ENCODE measurements around the gene DKK3.

The DKK3 gene

DNA sequence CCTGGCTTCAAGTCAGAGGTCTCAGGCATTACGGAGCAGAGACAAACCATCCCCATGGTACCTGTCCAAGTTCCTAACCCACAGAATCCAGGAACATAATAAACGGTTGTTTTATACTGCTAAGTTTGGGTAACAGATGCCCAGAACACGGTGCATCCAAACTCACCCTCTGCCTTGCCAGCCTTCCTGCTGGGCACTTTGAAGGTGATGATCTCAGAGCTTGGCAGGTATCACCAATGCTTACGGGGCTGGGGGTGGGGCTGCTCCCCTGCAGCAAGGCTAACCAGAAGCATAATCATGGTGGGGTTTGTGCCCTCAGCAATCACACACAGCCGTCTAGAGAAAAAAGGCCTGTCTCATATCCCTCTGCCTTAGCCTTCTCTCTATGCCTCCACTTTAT, 27.1 kb downstream of the DKK3 start:
- DNase-seq = no peak

GRCh38 chr11:11980841-11981308, 27.6 kb downstream of the DKK3 start:
- DNase-seq = no peak

DNA sequence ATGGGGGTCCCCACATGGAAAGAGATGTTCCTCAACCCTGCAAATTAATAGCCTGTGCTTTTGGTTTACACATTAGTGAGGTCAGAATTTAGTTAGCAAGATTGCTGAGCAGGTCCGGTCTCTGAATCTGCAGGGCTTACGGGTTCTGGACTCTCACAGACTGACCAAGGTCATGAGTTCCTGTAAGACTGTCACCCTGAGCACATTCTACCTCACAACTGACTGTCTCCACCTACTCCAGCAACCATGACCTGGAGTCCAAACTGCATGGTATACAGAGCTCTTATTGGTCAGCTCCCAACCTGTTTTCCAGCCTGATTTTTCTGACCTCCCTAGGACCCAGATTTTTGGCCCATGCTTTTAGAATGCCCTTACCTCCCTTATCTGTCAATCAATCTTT, 28.2 kb downstream of the DKK3 start:
- DNase-seq = no peak

- DNase-seq = no peak
These were observed 28.8 kb downstream of the DKK3 start for GRCh38 chr11:11979488-11980117.

GRCh38 chr11:11978792-11979487, 29.5 kb downstream of the DKK3 start:
- no peak for DNase-seq

DNA sequence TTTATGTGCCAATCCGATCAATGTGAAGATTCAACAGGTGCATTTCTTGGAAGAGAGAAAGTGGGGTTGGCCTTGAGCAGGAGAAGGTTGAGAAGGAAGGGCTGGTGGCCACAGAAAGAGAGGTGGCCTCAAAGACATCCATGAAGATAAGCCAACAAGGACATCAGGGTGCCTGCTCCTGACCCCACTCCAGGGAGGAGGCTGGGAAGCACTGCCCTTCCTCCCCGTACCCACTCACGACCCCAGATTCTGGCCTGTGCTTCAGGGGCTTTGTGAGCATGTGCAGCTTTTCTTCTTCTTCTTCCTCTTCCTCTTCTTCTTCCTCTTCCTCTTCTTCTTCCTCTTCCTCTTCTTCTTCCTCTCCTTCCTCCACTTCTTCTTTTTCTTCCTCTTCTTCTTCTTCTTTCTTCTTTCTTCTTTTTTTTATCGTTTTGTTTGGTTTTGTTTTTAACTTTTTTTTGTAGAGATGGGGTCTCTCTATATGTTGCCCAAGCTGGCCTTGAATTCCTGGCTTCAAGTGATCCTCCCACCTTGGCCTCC, 30.3 kb downstream of the DKK3 start:
- no peak for DNase-seq

DNA sequence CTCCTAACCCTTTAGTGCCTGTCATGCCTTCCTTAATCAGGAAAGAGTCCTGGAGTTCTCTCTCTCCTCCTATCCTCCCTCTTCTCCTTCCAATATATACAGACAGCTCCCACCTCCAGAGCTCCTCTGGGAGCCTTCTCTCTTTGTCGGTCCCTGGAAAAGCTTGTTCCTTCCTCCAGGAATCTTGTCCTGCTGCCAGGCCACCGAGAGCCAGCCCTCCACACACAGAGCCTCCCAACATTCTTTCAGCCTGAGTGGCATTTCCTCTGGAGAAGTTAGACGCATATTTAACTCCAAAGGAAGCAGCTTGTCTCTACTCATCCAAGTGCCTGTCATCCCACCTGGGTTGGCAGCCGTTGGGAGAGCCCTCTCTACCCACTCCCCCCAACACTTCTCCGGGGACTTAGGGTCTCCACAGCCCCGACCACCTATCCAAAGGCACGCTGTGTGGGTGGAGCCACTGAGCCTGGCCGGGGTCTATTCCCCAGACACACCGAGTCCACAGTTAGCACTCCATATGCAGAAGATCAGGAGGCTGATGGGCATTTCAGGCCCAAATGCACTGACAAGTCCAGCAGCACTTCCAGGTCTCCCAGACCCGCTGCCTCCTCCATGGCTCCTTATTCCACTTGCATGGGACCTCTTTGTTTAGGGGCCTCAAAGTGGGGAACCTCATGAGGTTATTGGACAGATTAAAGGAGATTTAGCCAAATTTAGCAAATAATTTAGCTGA, 31.1 kb downstream of the DKK3 start:
- no peak for DNase-seq

DNA sequence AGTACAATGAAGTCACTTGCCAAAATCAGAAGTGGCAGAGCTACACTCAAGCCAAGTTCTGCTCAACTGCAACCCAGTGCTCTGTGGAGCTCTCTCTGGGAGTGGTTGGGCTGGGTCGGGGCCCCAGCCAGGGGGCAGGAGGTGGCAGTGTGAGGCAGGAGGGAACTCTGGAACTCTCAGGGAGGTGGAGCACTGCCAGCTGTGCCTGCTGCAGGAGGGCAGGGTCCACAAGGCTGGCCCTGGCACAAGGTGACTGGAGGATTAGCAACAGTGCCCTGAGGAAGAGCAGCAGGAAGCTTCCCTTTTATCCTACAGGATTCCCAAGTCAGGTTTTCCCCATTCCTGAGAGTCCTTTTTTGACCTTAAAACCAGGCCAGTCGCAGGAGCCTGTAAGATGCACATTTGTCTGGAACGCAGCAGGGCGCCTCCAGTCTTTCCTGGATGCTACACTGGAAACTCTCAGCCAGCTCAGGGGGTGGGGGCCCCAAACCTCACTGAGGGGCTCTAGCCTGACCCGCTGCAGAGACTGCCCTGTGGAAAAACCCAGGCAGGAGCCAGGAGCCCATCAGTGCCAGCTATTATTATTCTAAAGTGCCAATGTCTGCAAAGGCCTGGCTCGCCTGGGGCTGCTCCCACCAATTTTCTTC, 31.8 kb downstream of the DKK3 start:
- DNase-seq = no peak

DNA sequence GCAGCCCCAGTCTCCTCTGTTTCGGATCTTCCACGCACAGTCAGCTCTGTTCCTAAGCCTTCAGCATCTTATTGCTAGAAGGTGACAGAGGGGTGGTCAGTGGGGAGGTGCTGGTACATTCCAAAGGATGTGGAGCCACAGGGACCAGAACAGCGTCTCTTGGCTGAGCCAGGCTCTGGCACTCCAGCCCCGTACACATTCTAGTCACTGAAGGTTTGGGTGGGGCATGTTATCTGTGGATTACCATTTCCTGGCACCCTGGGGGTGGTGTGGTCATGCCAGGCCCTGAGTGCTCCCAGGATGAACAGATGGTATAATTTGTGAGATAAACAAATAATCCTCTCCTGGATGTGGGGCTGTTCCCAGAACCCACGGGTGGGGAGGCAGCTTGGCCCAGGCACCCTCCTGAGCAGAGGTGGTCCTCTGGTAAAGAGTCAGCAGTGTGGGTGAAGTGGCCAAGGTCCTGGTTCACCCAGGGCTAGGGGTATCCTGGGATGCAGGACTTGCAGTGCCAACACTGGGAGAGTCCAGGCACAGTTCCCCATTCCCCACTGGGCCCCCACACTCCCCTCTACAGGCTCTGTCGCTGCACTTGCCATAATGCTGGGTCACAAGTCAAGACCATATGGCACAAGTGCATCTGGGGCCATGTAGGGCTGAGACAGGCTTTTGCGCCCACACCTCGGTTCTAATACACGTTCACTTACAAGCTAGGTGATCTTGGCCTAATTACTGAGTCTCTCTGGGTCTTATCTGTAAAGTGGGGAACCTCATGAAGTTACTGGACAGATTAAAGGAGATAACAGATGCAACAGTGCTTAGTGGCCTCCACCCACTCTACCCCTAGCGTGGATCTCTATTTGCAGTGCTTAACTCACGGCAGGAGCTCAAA, 33.0 kb downstream of the DKK3 start:
- no peak for DNase-seq

DNA sequence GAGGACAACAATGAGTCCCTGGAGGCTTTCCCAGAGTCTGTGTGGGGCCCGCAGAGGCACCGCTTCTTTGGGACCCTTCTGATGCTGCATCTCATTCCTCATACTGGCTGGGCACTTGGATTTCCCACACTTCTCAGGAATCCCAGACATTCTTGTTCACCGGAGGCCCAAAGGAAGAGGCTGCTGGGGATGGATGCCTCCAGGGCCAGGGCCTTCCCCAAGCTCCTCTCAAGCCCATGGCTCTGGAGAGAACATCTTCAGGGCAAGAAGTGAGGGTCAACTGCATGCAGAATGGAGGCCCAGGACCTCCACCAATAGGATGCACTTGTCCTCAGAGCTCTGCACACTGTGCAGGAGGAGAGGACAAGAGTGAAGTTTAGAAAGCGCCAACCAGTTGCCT, 34.6 kb downstream of the DKK3 start:
- no peak for DNase-seq

DNA sequence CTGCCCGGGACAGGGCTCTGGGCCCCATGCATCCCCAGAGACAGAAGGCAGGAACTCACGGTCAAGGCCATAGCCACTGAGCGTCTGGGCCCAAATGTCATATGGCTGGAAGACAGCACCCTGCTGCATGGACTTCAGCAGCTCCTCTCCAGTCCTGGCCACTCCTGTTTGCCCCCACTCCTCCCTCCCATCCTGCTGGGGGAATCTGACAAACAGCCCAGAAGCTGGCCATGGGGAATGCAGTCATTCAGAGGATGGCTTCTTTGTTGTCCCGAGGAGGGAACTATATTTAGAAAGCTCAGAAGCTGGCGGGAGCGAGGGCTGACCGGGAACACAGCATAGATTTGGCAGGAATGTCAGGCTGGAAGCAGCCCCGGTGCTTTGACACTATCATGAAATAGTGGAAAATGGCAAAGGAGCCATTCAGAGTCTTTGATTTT, 35.0 kb downstream of the DKK3 start:
- no peak for DNase-seq

GRCh38 chr11:11972730-11973341, 35.6 kb downstream of the DKK3 start:
- no peak for DNase-seq

DNA sequence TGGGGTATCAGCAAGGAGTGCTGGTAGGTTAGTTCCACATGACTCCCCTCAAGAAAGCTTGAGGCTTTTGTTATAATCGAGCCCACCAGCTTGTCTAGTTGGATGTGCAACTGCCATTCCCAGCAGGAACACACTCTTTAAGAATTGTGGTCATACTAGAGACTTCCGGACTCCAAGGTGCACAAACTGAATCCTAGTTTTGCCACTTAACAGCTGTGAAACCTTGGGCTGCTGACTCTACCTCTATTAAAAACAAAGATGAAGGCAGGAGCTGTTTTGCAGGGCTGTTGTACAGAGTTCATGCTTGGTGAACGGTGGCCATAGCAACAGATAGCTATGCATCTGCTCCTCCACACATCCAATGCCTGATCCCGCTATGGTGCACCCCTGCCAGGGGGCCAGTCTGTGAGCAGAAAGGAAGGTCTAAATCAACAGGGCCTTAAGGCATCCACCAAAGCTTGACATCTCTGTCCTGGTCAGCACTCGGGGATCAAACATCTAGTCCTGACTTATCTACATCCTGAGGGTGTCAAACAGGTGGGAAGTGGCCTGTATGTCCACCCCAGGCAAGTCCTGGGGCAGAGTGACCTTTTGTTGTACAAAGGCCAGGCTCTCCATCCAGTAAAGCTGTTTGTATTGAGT, 36.4 kb downstream of the DKK3 start:
- no peak for DNase-seq

DNA sequence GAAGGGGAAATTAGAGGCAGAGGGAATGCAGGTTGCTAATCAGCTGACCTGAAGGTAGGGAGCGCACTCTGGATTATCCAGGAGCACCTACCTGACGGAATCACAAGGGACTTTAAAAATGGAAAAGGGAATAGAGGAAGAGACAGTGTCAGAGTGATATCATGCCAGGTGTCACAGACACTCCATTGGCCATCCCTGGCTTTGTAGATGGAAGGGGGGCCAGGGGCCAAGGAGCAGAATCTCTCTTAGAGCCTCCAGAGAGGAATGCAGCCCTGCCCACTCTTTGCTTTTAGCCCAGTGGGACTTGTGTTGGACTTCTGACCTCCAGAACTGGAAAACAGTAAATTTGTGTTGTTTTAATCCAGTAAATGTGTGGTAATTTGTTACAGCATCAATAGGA, 37.9 kb downstream of the DKK3 start:
- no peak for DNase-seq

DNA sequence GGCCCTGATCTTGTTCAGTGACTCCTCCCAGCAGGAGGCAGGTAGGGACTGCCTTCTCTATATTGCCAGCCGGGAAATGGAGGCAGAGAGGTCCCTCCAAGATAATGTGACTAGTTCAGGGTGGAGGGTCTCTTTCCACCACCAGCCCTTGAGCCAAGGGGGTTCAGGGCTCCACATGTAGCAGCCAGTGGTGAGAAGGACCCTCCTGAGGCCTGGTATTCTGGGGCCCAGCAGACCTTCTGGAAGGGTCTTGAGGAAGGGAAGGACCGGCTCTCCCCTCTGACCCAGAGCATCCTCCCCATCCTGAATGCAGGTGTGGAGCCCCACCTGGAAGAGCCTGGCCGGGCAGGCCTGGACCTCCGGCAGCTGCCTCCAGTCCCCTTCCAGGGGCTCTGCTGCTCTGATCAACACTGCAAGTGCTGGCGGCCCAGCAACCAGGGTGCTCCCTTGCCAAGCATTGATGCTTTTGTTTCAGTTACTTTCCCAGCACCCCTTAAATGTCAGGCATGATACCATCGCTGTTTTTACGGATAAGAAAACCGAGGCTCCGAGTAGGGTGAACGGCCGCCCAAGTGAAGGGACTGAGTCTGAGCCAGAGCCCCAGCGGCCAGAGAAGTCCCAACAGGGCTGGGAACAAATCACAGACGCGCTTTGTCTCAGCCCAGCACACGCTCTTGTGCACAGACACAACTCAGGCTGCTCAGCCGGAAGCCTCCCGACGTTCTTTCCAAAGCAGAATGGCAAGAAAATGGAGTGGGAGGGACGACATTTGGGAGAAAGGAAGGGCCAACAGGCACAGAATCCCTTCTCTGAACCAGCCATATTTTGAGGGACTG, 38.8 kb downstream of the DKK3 start:
- DNase-seq = no peak

GRCh38 chr11:11968511-11969280, 39.7 kb downstream of the DKK3 start:
- DNase-seq = no peak

DNA sequence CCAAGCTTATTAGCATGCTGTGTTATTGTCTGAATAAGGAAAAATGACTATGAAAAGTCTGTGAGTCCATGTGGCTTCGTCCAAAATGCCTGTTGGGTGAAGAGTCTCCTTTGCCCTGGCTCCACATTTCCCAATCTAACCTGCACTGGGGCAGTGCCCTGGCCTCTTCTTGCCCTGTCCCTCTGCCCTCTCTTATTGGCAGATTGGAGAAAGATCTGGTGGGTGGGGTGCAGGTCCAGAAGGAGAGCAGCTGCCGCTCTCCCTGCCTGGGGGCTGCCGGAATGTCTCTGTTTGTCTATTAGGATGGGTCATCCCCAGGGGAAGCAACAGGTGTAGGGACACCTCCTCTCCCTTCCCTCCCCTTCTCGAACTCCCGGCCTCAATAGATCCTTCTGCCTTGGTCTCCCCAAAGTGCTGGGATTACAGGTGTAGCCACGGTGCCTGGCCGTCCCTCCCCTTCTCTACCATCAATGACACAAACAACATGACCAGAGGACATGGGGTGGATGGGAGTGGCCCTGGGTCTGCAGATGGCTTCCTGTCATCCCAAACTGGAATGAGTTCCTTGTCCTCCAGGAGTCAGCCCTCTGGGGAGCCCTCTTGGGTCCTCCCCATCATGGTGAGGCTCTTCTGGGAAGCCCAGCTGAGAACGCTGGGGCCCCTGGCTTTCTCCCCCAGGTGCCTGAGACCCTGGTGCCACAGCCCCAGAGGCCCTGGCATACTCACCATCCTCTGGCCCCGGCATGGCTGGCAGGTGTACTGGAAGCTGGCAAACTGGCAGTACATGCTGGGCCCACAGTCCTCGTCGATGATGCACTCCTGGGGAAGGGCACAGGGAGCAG, 40.5 kb downstream of the DKK3 start:
- DNase-seq = no peak
